ENCODE results near the gene CTU2. TPM values are rescaled to one million over a fixed set of nuclear protein-coding genes. Genes with fewer than 3 reads are reported as not detected.

The CTU2 gene
- total and polyA plus RNA-seq, 9 of the 15 experiments (the other 6 are each of a cell fraction or from before 2014, with no cell fraction given), result 1.3 to 105 (median 23.2) TPM

DNA sequence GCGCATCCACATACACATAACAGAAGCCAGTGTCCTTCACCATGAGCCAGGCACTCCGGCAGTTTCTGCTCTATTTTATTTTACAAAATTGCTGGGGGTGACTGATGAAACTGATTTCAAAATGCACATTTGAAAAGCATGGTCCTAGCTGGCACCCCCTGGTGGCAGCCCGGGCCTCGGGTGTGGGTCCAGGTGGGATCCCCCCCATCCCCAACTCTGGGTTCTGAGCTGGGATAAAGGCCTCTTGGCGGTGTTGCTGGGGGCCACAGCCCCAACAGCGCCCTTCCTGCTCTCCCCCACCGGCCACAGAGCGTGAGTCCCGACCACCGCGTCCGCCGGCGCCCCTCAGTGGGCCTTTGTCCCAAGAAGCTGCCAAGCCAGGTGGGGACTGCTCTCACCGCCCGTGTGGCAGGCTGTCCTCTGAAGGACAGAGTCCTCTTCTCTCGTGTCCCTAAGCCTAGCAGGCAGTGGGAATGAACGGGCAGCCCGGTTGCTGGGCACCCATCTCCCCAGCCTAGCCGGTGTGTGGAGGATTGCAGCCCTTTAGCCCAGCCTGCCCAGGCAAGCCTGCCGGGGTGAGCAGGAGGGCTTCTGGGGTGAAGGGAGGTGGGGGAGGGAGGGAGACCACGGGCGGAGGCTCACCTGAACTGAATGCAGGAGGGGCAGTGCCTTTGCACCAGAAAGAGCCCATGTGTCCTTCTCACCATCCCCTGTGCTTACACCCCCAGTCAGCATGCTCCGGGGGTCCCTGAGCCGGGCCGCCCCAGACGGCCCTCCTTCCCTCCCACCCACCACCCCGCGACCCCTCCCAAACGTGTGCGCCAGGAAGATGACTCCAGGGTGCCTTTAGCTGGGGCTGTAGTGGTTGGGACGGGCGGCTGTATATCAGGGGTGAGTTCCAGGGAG is 20.9 kb upstream of the CTU2 start (continued):
- TF ChIP-seq, protein P1, sequence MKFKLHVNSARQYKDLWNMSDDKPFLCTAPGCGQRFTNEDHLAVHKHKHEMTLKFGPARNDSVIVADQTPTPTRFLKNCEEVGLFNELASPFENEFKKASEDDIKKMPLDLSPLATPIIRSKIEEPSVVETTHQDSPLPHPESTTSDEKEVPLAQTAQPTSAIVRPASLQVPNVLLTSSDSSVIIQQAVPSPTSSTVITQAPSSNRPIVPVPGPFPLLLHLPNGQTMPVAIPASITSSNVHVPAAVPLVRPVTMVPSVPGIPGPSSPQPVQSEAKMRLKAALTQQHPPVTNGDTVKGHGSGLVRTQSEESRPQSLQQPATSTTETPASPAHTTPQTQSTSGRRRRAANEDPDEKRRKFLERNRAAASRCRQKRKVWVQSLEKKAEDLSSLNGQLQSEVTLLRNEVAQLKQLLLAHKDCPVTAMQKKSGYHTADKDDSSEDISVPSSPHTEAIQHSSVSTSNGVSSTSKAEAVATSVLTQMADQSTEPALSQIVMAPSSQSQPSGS (CRISPR knock-in tag; IDR thresholded peaks at IDR 0.05), result no peak
- TF ChIP-seq ZNF263 (CRISPR knock-in tag; IDR thresholded peaks at IDR 0.05; ENCODE audit: borderline replicate concordance) (0 out of 2 replicates have a peak, but pooled peaks have one; percentile 36), NEUROD1 (IDR thresholded peaks at IDR 0.05; ENCODE audit: borderline replicate concordance, low read depth, low read length, partially characterized antibody) (no peak), PCBP1 (IDR thresholded peaks at IDR 0.05; ENCODE audit: low read depth, low read length, poor library complexity, severe bottlenecking) (peak; percentile 69), MYBL2 (IDR thresholded peaks at IDR 0.05; ENCODE audit: low read depth) (no peak), MYBL2 (CRISPR knock-in tag; IDR thresholded peaks at IDR 0.05; ENCODE audit: borderline replicate concordance) (no peak), FOSL1 (tag; conservative IDR thresholded peaks at IDR 0.05) (no peak), SIRT6 (IDR thresholded peaks at IDR 0.05; ENCODE audit: low read depth, low read length) (no peak), ZNF324 (CRISPR knock-in tag; IDR thresholded peaks at IDR 0.05) (no peak), ZNF165 (CRISPR knock-in tag; IDR thresholded peaks at IDR 0.05; ENCODE audit: borderline replicate concordance) (no peak), RCOR1 (IDR thresholded peaks at IDR 0.05; ENCODE audit: borderline replicate concordance in 1 of 2, low read depth in 2 of 2, low read length in 2 of 2) (no peak), ZNF174 (CRISPR knock-in tag; IDR thresholded peaks at IDR 0.05) (no peak), TSC22D4 (tag; IDR thresholded peaks at IDR 0.05) (no peak), NR4A1 (CRISPR knock-in tag; IDR thresholded peaks at IDR 0.05) (no peak), NR4A1 (tag; IDR thresholded peaks at IDR 0.05) (no peak)
- TF ChIP-seq, protein P2, sequence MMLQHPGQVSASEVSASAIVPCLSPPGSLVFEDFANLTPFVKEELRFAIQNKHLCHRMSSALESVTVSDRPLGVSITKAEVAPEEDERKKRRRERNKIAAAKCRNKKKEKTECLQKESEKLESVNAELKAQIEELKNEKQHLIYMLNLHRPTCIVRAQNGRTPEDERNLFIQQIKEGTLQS (IDR thresholded peaks at IDR 0.05), result peak; percentile 39; the same call in 1 of the 2 replicates
- TF ChIP-seq, protein P2 (CRISPR knock-in tag; conservative IDR thresholded peaks at IDR 0.05), result no peak
- TF ChIP-seq, protein P3, sequence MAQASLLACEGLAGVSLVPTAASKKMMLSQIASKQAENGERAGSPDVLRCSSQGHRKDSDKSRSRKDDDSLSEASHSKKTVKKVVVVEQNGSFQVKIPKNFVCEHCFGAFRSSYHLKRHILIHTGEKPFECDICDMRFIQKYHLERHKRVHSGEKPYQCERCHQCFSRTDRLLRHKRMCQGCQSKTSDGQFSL (CRISPR knock-in tag; IDR thresholded peaks at IDR 0.05), result peak; percentile 89
- TF ChIP-seq, protein P3 (tag; IDR thresholded peaks at IDR 0.05), result peak in 1 of 2 experiments; percentile 66; a peak in 2 of 4 replicates
- TF ChIP-seq, protein P4, sequence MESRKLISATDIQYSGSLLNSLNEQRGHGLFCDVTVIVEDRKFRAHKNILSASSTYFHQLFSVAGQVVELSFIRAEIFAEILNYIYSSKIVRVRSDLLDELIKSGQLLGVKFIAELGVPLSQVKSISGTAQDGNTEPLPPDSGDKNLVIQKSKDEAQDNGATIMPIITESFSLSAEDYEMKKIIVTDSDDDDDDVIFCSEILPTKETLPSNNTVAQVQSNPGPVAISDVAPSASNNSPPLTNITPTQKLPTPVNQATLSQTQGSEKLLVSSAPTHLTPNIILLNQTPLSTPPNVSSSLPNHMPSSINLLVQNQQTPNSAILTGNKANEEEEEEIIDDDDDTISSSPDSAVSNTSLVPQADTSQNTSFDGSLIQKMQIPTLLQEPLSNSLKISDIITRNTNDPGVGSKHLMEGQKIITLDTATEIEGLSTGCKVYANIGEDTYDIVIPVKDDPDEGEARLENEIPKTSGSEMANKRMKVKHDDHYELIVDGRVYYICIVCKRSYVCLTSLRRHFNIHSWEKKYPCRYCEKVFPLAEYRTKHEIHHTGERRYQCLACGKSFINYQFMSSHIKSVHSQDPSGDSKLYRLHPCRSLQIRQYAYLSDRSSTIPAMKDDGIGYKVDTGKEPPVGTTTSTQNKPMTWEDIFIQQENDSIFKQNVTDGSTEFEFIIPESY (CRISPR knock-in tag; IDR thresholded peaks at IDR 0.05), result peak; percentile 88
